HEK293 (cell line): ENCODE results near the gene RNU5B-1.
A peak's percentile ranks its signal among the peaks of the same experiment; 100 is the strongest.

Experiments used
- AEBP2 ChIP-seq: fragments of 450-650 bp; formaldehyde crosslinking; IDR thresholded peaks from 2 replicates; pipeline ENCODE4 v1.5.1; 2016; ENCODE audit warnings: missing biosample characterization, missing genetic modification characterization, borderline replicate concordance
- FEZF1 ChIP-seq: fragments of 450-650 bp; formaldehyde crosslinking; IDR thresholded peaks from 2 replicates; pipeline ENCODE4 v1.5.1; 2016; ENCODE audit warnings: missing biosample characterization, missing genetic modification characterization
- HOXA7 ChIP-seq: sonication (generic); formaldehyde crosslinking; IDR thresholded peaks from 2 replicates; pipeline ENCODE4 v1.8.1; 2022; ENCODE audit warnings: missing genetic modification reagents, borderline replicate concordance
- REST ChIP-seq: fragments of 450-650 bp; formaldehyde crosslinking; IDR thresholded peaks from 2 replicates; pipeline ENCODE4 v1.5.1; 2016; ENCODE audit warnings: missing biosample characterization, missing genetic modification characterization
- SCRT2 ChIP-seq: fragments of 450-650 bp; formaldehyde crosslinking; IDR thresholded peaks from 2 replicates; pipeline ENCODE4 v1.5.1; 2016; ENCODE audit warnings: missing biosample characterization, missing genetic modification characterization
- ZBTB49 ChIP-seq: fragments of 450-650 bp; formaldehyde crosslinking; IDR thresholded peaks from 2 replicates; pipeline ENCODE4 v1.5.1; 2016; ENCODE audit warnings: missing biosample characterization, missing genetic modification characterization, low read depth
- ZBTB7A ChIP-seq: fragments of 450-650 bp; formaldehyde crosslinking; IDR thresholded peaks from 2 replicates; pipeline ENCODE4 v1.5.1; 2016; ENCODE audit warnings: low read depth, missing biosample characterization, missing genetic modification characterization
- ZNF132 ChIP-seq: fragments of 450-650 bp; formaldehyde crosslinking; IDR thresholded peaks from 2 replicates; pipeline ENCODE4 v1.5.1; 2017; ENCODE audit warnings: missing biosample characterization, missing genetic modification characterization, borderline replicate concordance
- ZNF133 ChIP-seq: fragments of 450-650 bp; formaldehyde crosslinking; IDR thresholded peaks from 2 replicates; pipeline ENCODE4 v1.5.1; 2016; ENCODE audit warnings: missing biosample characterization, missing genetic modification characterization
- ZNF174 ChIP-seq: fragments of 450-650 bp; formaldehyde crosslinking; IDR thresholded peaks from 2 replicates; pipeline ENCODE4 v1.5.0; 2017; ENCODE audit warnings: missing biosample characterization, mild to moderate bottlenecking, missing genetic modification characterization
- ZNF24 ChIP-seq: fragments of 450-650 bp; formaldehyde crosslinking; IDR thresholded peaks from 2 replicates; pipeline ENCODE4 v1.5.1; 2016; ENCODE audit warnings: missing biosample characterization, missing genetic modification characterization
- ZNF350 ChIP-seq: fragments of 450-650 bp; formaldehyde crosslinking; IDR thresholded peaks from 2 replicates; pipeline ENCODE4 v1.5.0; 2017; ENCODE audit warnings: missing biosample characterization, mild to moderate bottlenecking, missing genetic modification characterization
- ZNF394 ChIP-seq: fragments of 450-650 bp; formaldehyde crosslinking; IDR thresholded peaks from 2 replicates; pipeline ENCODE4 v1.5.1; 2016; ENCODE audit warnings: missing biosample characterization, missing genetic modification characterization, mild to moderate bottlenecking, moderate library complexity, borderline replicate concordance
- ZNF423 ChIP-seq: fragments of 450-650 bp; formaldehyde crosslinking; IDR thresholded peaks from 2 replicates; pipeline ENCODE4 v1.5.1; 2016; ENCODE audit warnings: missing biosample characterization, missing genetic modification characterization
- ZNF639 ChIP-seq: fragments of 450-650 bp; formaldehyde crosslinking; IDR thresholded peaks from 2 replicates; pipeline ENCODE4 v1.5.1; 2016; ENCODE audit warnings: missing biosample characterization, missing genetic modification characterization
- ZNF658 ChIP-seq: fragments of 450-650 bp; formaldehyde crosslinking; IDR thresholded peaks from 2 replicates; pipeline ENCODE4; 2016; ENCODE audit warnings: missing biosample characterization, missing genetic modification characterization
- ZNF677 ChIP-seq: fragments of 450-650 bp; IDR thresholded peaks from 2 replicates; pipeline ENCODE4 v1.5.0; 2018; ENCODE audit warnings: missing biosample characterization, mild to moderate bottlenecking, missing genetic modification characterization, moderate library complexity
- ZNF837 ChIP-seq: fragments of 450-650 bp; formaldehyde crosslinking; IDR thresholded peaks from 2 replicates; pipeline ENCODE4 v1.5.1; 2016; ENCODE audit warnings: missing biosample characterization, missing genetic modification characterization
- ZSCAN30 ChIP-seq: fragments of 450-650 bp; IDR thresholded peaks from 2 replicates; pipeline ENCODE4 v1.5.1; 2018; ENCODE audit warnings: missing biosample characterization, mild to moderate bottlenecking, missing genetic modification characterization, moderate library complexity
- ZSCAN5A ChIP-seq: fragments of 450-650 bp; formaldehyde crosslinking; IDR thresholded peaks from 2 replicates; pipeline ENCODE4 v1.5.1; 2016; ENCODE audit warnings: missing biosample characterization, missing genetic modification characterization
- ZXDB ChIP-seq: fragments of 450-650 bp; formaldehyde crosslinking; IDR thresholded peaks from 2 replicates; pipeline ENCODE4 v1.5.1; 2016; ENCODE audit warnings: missing biosample characterization, missing genetic modification characterization
- TF ChIP-seq, protein P1 (sequence below): fragments of 450-650 bp; formaldehyde crosslinking; IDR thresholded peaks from 2 replicates; pipeline ENCODE4 v1.5.1; 2016; ENCODE audit warnings: missing biosample characterization, missing genetic modification characterization
- TF ChIP-seq, protein P2 (sequence below): fragments of 450-650 bp; formaldehyde crosslinking; IDR thresholded peaks from 2 replicates; pipeline ENCODE4 v1.5.1; 2016; ENCODE audit warnings: missing biosample characterization, missing genetic modification characterization
- TF ChIP-seq, protein P3 (sequence below): fragments of 450-650 bp; formaldehyde crosslinking; IDR thresholded peaks from 2 replicates; pipeline ENCODE4 v1.5.1; 2016; ENCODE audit warnings: missing biosample characterization, missing genetic modification characterization

The RNU5B-1 gene

DNA sequence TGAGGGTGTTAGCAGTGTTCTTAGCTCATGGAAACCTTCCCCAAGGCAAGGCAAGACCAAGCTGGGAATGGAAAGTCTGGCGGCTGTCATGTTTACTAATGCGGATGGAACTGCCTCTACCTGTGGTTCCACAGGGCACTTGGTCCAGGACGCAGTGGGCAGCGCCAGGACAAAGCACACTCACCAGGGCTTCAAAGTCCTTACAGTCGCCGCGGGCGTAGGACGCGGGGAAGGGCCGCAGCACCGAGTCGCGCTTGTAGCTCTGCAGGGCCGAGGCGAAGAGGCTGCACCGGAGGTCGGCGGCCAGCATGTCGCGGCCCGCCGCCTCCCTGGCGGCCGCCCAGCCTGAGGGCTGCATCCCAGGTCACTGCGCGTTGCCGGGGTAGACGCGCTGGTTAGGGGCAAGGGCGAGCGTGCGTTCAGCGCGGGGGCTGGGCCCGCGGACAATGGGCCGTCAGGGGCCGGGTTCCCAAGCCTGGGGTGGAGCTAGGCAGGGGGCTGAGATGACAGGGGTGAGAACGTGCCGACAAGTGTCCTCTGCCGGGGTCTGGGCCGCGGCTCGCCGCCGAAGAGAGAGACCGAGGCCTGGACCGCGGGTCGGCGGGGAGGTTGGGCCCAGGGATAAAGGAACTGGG, 18.3 kb upstream of the RNU5B-1 start (continued):
- no peak for TF ChIP-seq ZNF658 (tag by site-specific recombination)
- TF ChIP-seq ZNF174 (tag by site-specific recombination): no peak
- no peak for TF ChIP-seq ZNF423 (tag by site-specific recombination)
- TF ChIP-seq ZBTB49 (tag by site-specific recombination): no peak
- TF ChIP-seq, protein P1, sequence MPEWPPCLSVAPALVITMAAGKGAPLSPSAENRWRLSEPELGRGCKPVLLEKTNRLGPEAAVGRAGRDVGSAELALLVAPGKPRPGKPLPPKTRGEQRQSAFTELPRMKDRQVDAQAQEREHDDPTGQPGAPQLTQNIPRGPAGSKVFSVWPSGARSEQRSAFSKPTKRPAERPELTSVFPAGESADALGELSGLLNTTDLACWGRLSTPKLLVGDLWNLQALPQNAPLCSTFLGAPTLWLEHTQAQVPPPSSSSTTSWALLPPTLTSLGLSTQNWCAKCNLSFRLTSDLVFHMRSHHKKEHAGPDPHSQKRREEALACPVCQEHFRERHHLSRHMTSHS (tag by site-specific recombination): no peak
- TF ChIP-seq ZNF24: peak; percentile 83; the same call in 1 of the 2 replicates
- peak; percentile 68; the same call in 1 of the 2 replicates for TF ChIP-seq ZBTB7A (tag by site-specific recombination)
- peak; percentile 85 for TF ChIP-seq ZXDB (tag by site-specific recombination)
- 0 out of 2 replicates have a peak, but pooled peaks have one; percentile 37 for TF ChIP-seq FEZF1 (tag by site-specific recombination)
- TF ChIP-seq ZNF350 (tag by site-specific recombination): no peak
- TF ChIP-seq, protein P2, sequence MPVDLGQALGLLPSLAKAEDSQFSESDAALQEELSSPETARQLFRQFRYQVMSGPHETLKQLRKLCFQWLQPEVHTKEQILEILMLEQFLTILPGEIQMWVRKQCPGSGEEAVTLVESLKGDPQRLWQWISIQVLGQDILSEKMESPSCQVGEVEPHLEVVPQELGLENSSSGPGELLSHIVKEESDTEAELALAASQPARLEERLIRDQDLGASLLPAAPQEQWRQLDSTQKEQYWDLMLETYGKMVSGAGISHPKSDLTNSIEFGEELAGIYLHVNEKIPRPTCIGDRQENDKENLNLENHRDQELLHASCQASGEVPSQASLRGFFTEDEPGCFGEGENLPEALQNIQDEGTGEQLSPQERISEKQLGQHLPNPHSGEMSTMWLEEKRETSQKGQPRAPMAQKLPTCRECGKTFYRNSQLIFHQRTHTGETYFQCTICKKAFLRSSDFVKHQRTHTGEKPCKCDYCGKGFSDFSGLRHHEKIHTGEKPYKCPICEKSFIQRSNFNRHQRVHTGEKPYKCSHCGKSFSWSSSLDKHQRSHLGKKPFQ (tag by site-specific recombination): peak; percentile 38; the same call in 1 of the 2 replicates
- TF ChIP-seq SCRT2 (tag by site-specific recombination): peak; percentile 87; the same call in 1 of the 2 replicates
- no peak for TF ChIP-seq AEBP2
- TF ChIP-seq ZNF639 (tag by site-specific recombination): 0 out of 2 replicates have a peak, but pooled peaks have one; percentile 45
- TF ChIP-seq REST (tag by site-specific recombination): 0 out of 2 replicates have a peak, but pooled peaks have one; percentile 34
- TF ChIP-seq, protein P3, sequence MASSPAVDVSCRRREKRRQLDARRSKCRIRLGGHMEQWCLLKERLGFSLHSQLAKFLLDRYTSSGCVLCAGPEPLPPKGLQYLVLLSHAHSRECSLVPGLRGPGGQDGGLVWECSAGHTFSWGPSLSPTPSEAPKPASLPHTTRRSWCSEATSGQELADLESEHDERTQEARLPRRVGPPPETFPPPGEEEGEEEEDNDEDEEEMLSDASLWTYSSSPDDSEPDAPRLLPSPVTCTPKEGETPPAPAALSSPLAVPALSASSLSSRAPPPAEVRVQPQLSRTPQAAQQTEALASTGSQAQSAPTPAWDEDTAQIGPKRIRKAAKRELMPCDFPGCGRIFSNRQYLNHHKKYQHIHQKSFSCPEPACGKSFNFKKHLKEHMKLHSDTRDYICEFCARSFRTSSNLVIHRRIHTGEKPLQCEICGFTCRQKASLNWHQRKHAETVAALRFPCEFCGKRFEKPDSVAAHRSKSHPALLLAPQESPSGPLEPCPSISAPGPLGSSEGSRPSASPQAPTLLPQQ (tag by site-specific recombination): peak; percentile 89
- no peak for TF ChIP-seq ZNF677 (tag by site-specific recombination)
- TF ChIP-seq ZSCAN30 (tag by site-specific recombination): peak; percentile 96
- TF ChIP-seq ZNF132 (tag by site-specific recombination): no peak
- peak; percentile 57 for TF ChIP-seq ZNF394 (tag by site-specific recombination)
- 0 out of 2 replicates have a peak, but pooled peaks have one; percentile 2 for TF ChIP-seq ZNF133 (tag by site-specific recombination)
- TF ChIP-seq ZSCAN5A (tag by site-specific recombination): peak; percentile 90
- TF ChIP-seq ZNF837 (tag by site-specific recombination): peak; percentile 57; the same call in 1 of the 2 replicates
- TF ChIP-seq HOXA7 (CRISPR knock-in tag): no peak
